ENCODE measurements around the gene NCKAP5. TPM values are rescaled to one million over a fixed set of nuclear protein-coding genes. Genes with fewer than 3 reads are reported as not detected.

Gene NCKAP5
- polyA plus RNA-seq, 3 donors = 0.16 to 0.34 (median 0.30) TPM

- WGBS, 3 donors = 71 to 77% (median 73%) methylated on average over 5 of the region's 5 CpGs
These were observed 178.7 kb downstream of the NCKAP5 start for GRCh38 chr2:133389569-133389968.

GRCh38 chr2:133382566-133382965, 185.7 kb downstream of the NCKAP5 start:
- H3K27ac ChIP-seq (ENCODE audit: low read depth, low read length) = no peak overlapping the region

More at GRCh38 chr2:133389569-133389968, 178.7 kb downstream of the NCKAP5 start:
- no peak overlapping the region for H3K27ac ChIP-seq (ENCODE audit: low read depth, low read length)

- H3K27ac ChIP-seq (ENCODE audit: low read depth, low read length) = no peak overlapping the region
- WGBS, 3 donors = 53 to 75% (median 66%) methylated on average over 3 of the region's 3 CpGs
These were observed 187.3 kb downstream of the NCKAP5 start for GRCh38 chr2:133380991-133381390.

- H3K27ac ChIP-seq (ENCODE audit: low read depth, low read length) = no peak overlapping the region
- WGBS, 3 donors = 54 to 67% (median 66%) methylated on average over 7 of the region's 7 CpGs
These were observed 189.2 kb downstream of the NCKAP5 start for GRCh38 chr2:133378928-133379549.

GRCh38 chr2:133378386-133378785, 189.9 kb downstream of the NCKAP5 start:
- WGBS, 3 donors = 38 to 79% (median 77%) methylated on average over 1 of the region's 1 CpG
- H3K27ac ChIP-seq (ENCODE audit: low read depth, low read length) = no peak overlapping the region

- H3K27ac ChIP-seq (ENCODE audit: low read depth, low read length) = no peak overlapping the region
- 30 to 57% (median 47%) methylated on average over 2 of the region's 2 CpGs for WGBS, 3 donors
These were observed 190.7 kb downstream of the NCKAP5 start for GRCh38 chr2:133377599-133377998.

- H3K27ac ChIP-seq (ENCODE audit: low read depth, low read length) = no peak overlapping the region
These were observed 191.2 kb downstream of the NCKAP5 start for GRCh38 chr2:133377021-133377481.

GRCh38 chr2:133374781-133375180, 193.5 kb downstream of the NCKAP5 start:
- 71 to 89% (median 82%) methylated on average over 5 of the region's 5 CpGs for WGBS, 3 donors
- H3K27ac ChIP-seq (ENCODE audit: low read depth, low read length) = no peak overlapping the region

- 86 to 92% (median 91%) methylated on average over 3 of the region's 3 CpGs for WGBS, 3 donors
- no peak overlapping the region for H3K27ac ChIP-seq (ENCODE audit: low read depth, low read length)
These were observed 197.0 kb downstream of the NCKAP5 start for GRCh38 chr2:133371286-133371685.

- WGBS, 3 donors = 60 to 80% (median 77%) methylated on average over 3 of the region's 3 CpGs
- no peak overlapping the region for H3K27ac ChIP-seq (ENCODE audit: low read depth, low read length)
These were observed 198.2 kb downstream of the NCKAP5 start for GRCh38 chr2:133369901-133370658.

- WGBS, 3 donors = 59 to 70% (median 67%) methylated on average over 1 of the region's 1 CpG
- no peak overlapping the region for H3K27ac ChIP-seq (ENCODE audit: low read depth, low read length)
These were observed 203.1 kb downstream of the NCKAP5 start for GRCh38 chr2:133365117-133365516.

- WGBS, 3 donors = 63 to 75% (median 66%) methylated on average over 3 of the region's 3 CpGs
These were observed 203.6 kb downstream of the NCKAP5 start for GRCh38 chr2:133364636-133365035.

GRCh38 chr2:133363884-133364283, 204.4 kb downstream of the NCKAP5 start:
- H3K27ac ChIP-seq (ENCODE audit: low read depth, low read length) = no peak overlapping the region
- WGBS, 3 donors = 87 to 93% (median 87%) methylated on average over 1 of the region's 1 CpG

More at GRCh38 chr2:133364636-133365035, 203.6 kb downstream of the NCKAP5 start:
- H3K27ac ChIP-seq (ENCODE audit: low read depth, low read length) = no peak overlapping the region

GRCh38 chr2:133362061-133362476, 206.2 kb downstream of the NCKAP5 start:
- WGBS, 3 donors = 33 to 37% (median 35%) methylated on average over 4 of the region's 4 CpGs
- H3K27ac ChIP-seq (ENCODE audit: low read depth, low read length) = no peak overlapping the region

- 77 to 91% (median 80%) methylated on average over 1 of the region's 1 CpG for WGBS, 3 donors
- H3K27ac ChIP-seq (ENCODE audit: low read depth, low read length) = no peak overlapping the region
These were observed 207.4 kb downstream of the NCKAP5 start for GRCh38 chr2:133360882-133361281.

- H3K27ac ChIP-seq (ENCODE audit: low read depth, low read length) = no peak overlapping the region
- 76 to 81% (median 80%) methylated on average over 3 of the region's 3 CpGs for WGBS, 3 donors
These were observed 208.1 kb downstream of the NCKAP5 start for GRCh38 chr2:133360190-133360589.

GRCh38 chr2:133352719-133353118, 215.5 kb downstream of the NCKAP5 start:
- 43 to 67% (median 49%) methylated on average over 1 of the region's 1 CpG for WGBS, 3 donors
- no peak overlapping the region for H3K27ac ChIP-seq (ENCODE audit: low read depth, low read length)

- 75 to 81% (median 77%) methylated on average over 4 of the region's 4 CpGs for WGBS, 3 donors
- H3K27ac ChIP-seq (ENCODE audit: low read depth, low read length) = no peak overlapping the region
These were observed 221.6 kb downstream of the NCKAP5 start for GRCh38 chr2:133346654-133347053.

GRCh38 chr2:133345638-133346037, 222.6 kb downstream of the NCKAP5 start:
- H3K27ac ChIP-seq (ENCODE audit: low read depth, low read length) = no peak overlapping the region
- WGBS, 3 donors = 82 to 87% (median 86%) methylated on average over 1 of the region's 1 CpG

GRCh38 chr2:133344849-133345248, 223.4 kb downstream of the NCKAP5 start:
- 74 to 90% (median 89%) methylated on average over 6 of the region's 6 CpGs for WGBS, 3 donors
- H3K27ac ChIP-seq (ENCODE audit: low read depth, low read length) = no peak overlapping the region

All from adipose tissue (tissue), 3 donors.